Sigmoid colon (tissue), 7 donors: Measurements from ENCODE around the gene FRAT2. TPM values are rescaled to one million over a fixed set of nuclear protein-coding genes. Genes with fewer than 3 reads are reported as not detected.
"Not testable (repeated sequence)": the region's sequence is repeated elsewhere in the genome, so short reads cannot be mapped to it uniquely, and the experiment has no call there.

ENCODE experiments used
- DNase-seq: peaks from one replicate; pipeline ENCODE4 v3.0.0-alpha.2; 2019
- H3K27ac ChIP-seq, 4 donors: fragments of 200-600 bp; sonication (generic); one replicate each; pipeline ENCODE4 v1.5.1; 2016 to 2019; ENCODE audit warnings: mild to moderate bottlenecking in 1 of 4
- H3K27me3 ChIP-seq, 3 donors: fragments of 200-600 bp; sonication (generic); one replicate each; pipeline ENCODE4 v1.5.1; 2019; ENCODE audit warnings: mild to moderate bottlenecking in 1 of 3
- H3K36me3 ChIP-seq, 4 donors: fragments of 200-600 bp; sonication (generic); one replicate each; pipeline ENCODE4 v1.5.1; 2016 to 2019
- H3K4me1 ChIP-seq, 4 donors: fragments of 200-600 bp; sonication (generic); one replicate each; pipeline ENCODE4 v1.5.1; 2017 to 2019
- H3K4me3 ChIP-seq, 4 donors: fragments of 200-600 bp; sonication (generic); one replicate each; pipeline ENCODE4 v1.5.1; 2017 to 2019; ENCODE audit warnings: mild to moderate bottlenecking in 2 of 4, moderate library complexity in 1 of 4
- H3K9me3 ChIP-seq, 4 donors: fragments of 200-600 bp in 3 of 4; sonication (generic) in 3 of 4; one replicate each; pipeline versions ENCODE4 v1.5.1 to v1.6.1; 2013 to 2019
- CTCF ChIP-seq, 4 experiments: fragments of 450-650 bp in 3 of 4; fragments of 200-600 bp in 1 of 4; IDR thresholded peaks; one replicate each; pipeline ENCODE4 v1.5.1; 2016 to 2019; ENCODE audit warnings: antibody characterized with exemption in 4 of 4, mild to moderate bottlenecking in 3 of 4, moderate library complexity in 2 of 4
- EP300 ChIP-seq, 4 donors: sonication (generic); formaldehyde crosslinking; IDR thresholded peaks; one replicate each; pipeline ENCODE4 v1.6.1; 2017; ENCODE audit warnings: antibody characterized with exemption in 4 of 4
- POLR2A ChIP-seq, 2 donors: fragments of 450-650 bp; IDR thresholded peaks; one replicate each; pipeline ENCODE4 v1.6.1; 2016; ENCODE audit warnings: antibody characterized with exemption in 2 of 2, mild to moderate bottlenecking in 2 of 2, moderate library complexity in 2 of 2
- POLR2AphosphoS5 ChIP-seq, 4 donors: sonication (generic); formaldehyde crosslinking; IDR thresholded peaks; one replicate each; pipeline ENCODE4 v1.6.1; 2017; ENCODE audit warnings: antibody characterized with exemption in 4 of 4
- WGBS, 2 donors: extraction: QIAGEN DNeasy Blood & Tissue Kit; methylation state at CpG; one replicate each; pipeline ENCODE4 v1.1.7; 2013; 5-methylcytosine and 5-hydroxymethylcytosine counted together
- intact Hi-C: fragments of 100-400 bp; cut with DNase I; formaldehyde crosslinking; loops from one replicate; pipeline ENCODE4 v1.15.1; 2023
- polyA plus RNA-seq, 3 donors: library from polyadenylated mRNA; stranded (reverse); fragments of 200-250 nt; gene quantifications; one replicate each; pipeline ENCODE4 v1.2.3, GENCODE V29; 2013
- total RNA-seq, 4 donors: library from RNA; depleted of rRNA; stranded (reverse); fragments of >200 nt; gene quantifications; one replicate each; pipeline ENCODE4 v1.1.0, GENCODE V29; 2016
- donor health status: healthy with polysubstance abuse.
- donor health status: Bipolar disorder and iron deficiency.
- donor health status: healthy.

FRAT2 gene
- total and polyA plus RNA-seq, 7 donors, result 11.9 to 31.0 (median 18.9) TPM

GRCh38 chr10:97353945-97354344, 19.4 kb upstream of the FRAT2 start:
- Histone ChIP-seq H3K9me3 (no peaks in the 10 kb centered on the region), H3K27ac (no peak overlapping the region), H3K4me1 (peaks cover 0 to 12% (median 9%) of the 10 kb centered on the region in 4 donors), H3K27me3 (no peaks in the 10 kb centered on the region), H3K4me3 (no peak overlapping the region), H3K36me3 (peaks cover 0 to 30% (median 8%) of the 10 kb centered on the region in 4 donors)
- TF ChIP-seq CTCF (IDR thresholded peaks at IDR 0.05), result no peak
- no peak for TF ChIP-seq POLR2AphosphoS5 (IDR thresholded peaks at IDR 0.05)
- TF ChIP-seq EP300 (IDR thresholded peaks at IDR 0.05), result no peak
- TF ChIP-seq POLR2A (IDR thresholded peaks at IDR 0.05), result no peak
- WGBS, 2 donors, result 91 to 94% methylated on average over 4 of the region's 4 CpGs
- intact Hi-C loops, result loop anchor here (2.0 kb wide), 1 partner anchor 75 kb away; no protein-coding TSS in a partner anchor
- no peak for DNase-seq

GRCh38 chr10:97349752-97350513, 15.4 kb upstream of the FRAT2 start:
- H3K9me3 ChIP-seq, result no peaks in the 10 kb centered on the region
- DNase-seq, result no peak
- intact Hi-C loops, result no loop called here
- peaks cover 0 to 12% (median 9%) of the 10 kb centered on the region in 4 donors for H3K4me1 ChIP-seq
- no peak overlapping the region for H3K27ac ChIP-seq
- no peak overlapping the region for H3K4me3 ChIP-seq
- 19 to 71% methylated on average over 12 of the region's 12 CpGs for WGBS, 2 donors
- TF ChIP-seq POLR2AphosphoS5 (IDR thresholded peaks at IDR 0.05) (no peak), POLR2A (IDR thresholded peaks at IDR 0.05) (no peak), CTCF (IDR thresholded peaks at IDR 0.05) (no peak), EP300 (IDR thresholded peaks at IDR 0.05) (no peak)
- no peaks in the 10 kb centered on the region for H3K27me3 ChIP-seq
- no peaks in the 10 kb centered on the region for H3K36me3 ChIP-seq

- DNase-seq, result no peak
- WGBS, 2 donors, result 97 to 100% methylated on average over 4 of the region's 4 CpGs
- Histone ChIP-seq H3K36me3 (no peaks in the 10 kb centered on the region), H3K27me3 (no peaks in the 10 kb centered on the region), H3K27ac (no peak overlapping the region), H3K4me1 (peaks cover 0 to 12% (median 9%) of the 10 kb centered on the region in 4 donors), H3K4me3 (no peak overlapping the region), H3K9me3 (no peaks in the 10 kb centered on the region)
- TF ChIP-seq POLR2A (IDR thresholded peaks at IDR 0.05) (no peak), EP300 (IDR thresholded peaks at IDR 0.05) (no peak), CTCF (IDR thresholded peaks at IDR 0.05) (no peak), POLR2AphosphoS5 (IDR thresholded peaks at IDR 0.05) (no peak)
- intact Hi-C loops, result no loop called here
Measured at GRCh38 chr10:97347317-97347716, 12.8 kb upstream of the FRAT2 start.

GRCh38 chr10:97343664-97344063, 9.1 kb upstream of the FRAT2 start:
- intact Hi-C loops, H3K9me3 ChIP-seq, H3K36me3 ChIP-seq, H3K4me1 ChIP-seq, H3K27ac ChIP-seq, H3K4me3 ChIP-seq, H3K27me3 ChIP-seq, DNase-seq: not testable (repeated sequence)
- WGBS, 2 donors, result 86 to 95% methylated on average over 6 of the region's 6 CpGs

GRCh38 chr10:97341416-97341815, 6.9 kb upstream of the FRAT2 start:
- H3K27ac ChIP-seq, result no peak overlapping the region
- DNase-seq, result no peak
- H3K4me3 ChIP-seq, result no peak overlapping the region
- H3K4me1 ChIP-seq, result peaks cover 0 to 12% (median 5%) of the 10 kb centered on the region in 4 donors
- intact Hi-C loops, result no loop called here
- 60 to 75% methylated on average over 2 of the region's 2 CpGs for WGBS, 2 donors
- H3K9me3 ChIP-seq, result no peaks in the 10 kb centered on the region
- no peaks in the 10 kb centered on the region for H3K36me3 ChIP-seq
- TF ChIP-seq POLR2A (IDR thresholded peaks at IDR 0.05) (no peak), POLR2AphosphoS5 (IDR thresholded peaks at IDR 0.05) (no peak), CTCF (IDR thresholded peaks at IDR 0.05) (no peak), EP300 (IDR thresholded peaks at IDR 0.05) (no peak)
- H3K27me3 ChIP-seq, result no peaks in the 10 kb centered on the region
